Breast epithelium (tissue), 4 donors: ENCODE data around the gene RADIL. TPM values are rescaled to one million over a fixed set of nuclear protein-coding genes. Genes with fewer than 3 reads are reported as not detected.
A peak's percentile ranks its signal among the peaks of the same experiment; 100 is the strongest.

Source experiments
- DNase-seq, 2 donors: peaks; one replicate each; pipeline ENCODE4 v3.0.0-alpha.2; 2019; ENCODE audit warnings: low spot score in 2 of 2
- H3K27ac ChIP-seq, 2 donors: fragments of 200-600 bp; sonication (generic) in 1 of 2; one replicate each; pipeline ENCODE4 v1.5.1; 2016 to 2019; ENCODE audit warnings: mild to moderate bottlenecking in 1 of 2
- H3K27me3 ChIP-seq, 2 donors: fragments of 200-600 bp; sonication (generic) in 1 of 2; one replicate each; pipeline versions ENCODE4 v1.5.1 to v1.6.0; 2017 to 2019; ENCODE audit warnings: control low read depth in 1 of 2, mild to moderate bottlenecking in 1 of 2
- H3K36me3 ChIP-seq: fragments of 200-600 bp; one replicate; pipeline ENCODE4 v1.5.1; 2019
- H3K4me1 ChIP-seq, 2 donors: fragments of 200-600 bp; sonication (generic); one replicate each; pipeline ENCODE4 v1.5.1; 2016 to 2019; ENCODE audit warnings: control low read depth in 1 of 2
- H3K4me3 ChIP-seq, 3 donors: fragments of 200-600 bp; sonication (generic); 1 replicate in 2 of 3; 2 replicates in 1 of 3; pipeline ENCODE4 v1.5.1; 2016 to 2019; ENCODE audit warnings: mild to moderate bottlenecking in 3 of 3, moderate library complexity in 2 of 3
- H3K9me3 ChIP-seq, 2 donors: fragments of 200-600 bp; sonication (generic) in 1 of 2; one replicate each; pipeline ENCODE4 v1.5.1; 2016 to 2019; ENCODE audit warnings: control low read depth in 1 of 2
- POLR2A ChIP-seq: fragments of 450-650 bp; IDR thresholded peaks from one replicate; pipeline ENCODE4 v1.6.1; 2016; ENCODE audit warnings: antibody characterized with exemption, mild to moderate bottlenecking, moderate library complexity
- POLR2AphosphoS5 ChIP-seq, 3 donors: sonication (generic); formaldehyde crosslinking; IDR thresholded peaks; one replicate each; pipeline ENCODE4 v1.6.1; 2017; ENCODE audit warnings: antibody characterized with exemption in 3 of 3
- intact Hi-C: fragments of 100-400 bp; cut with DNase I; formaldehyde crosslinking; loops from one replicate; pipeline ENCODE4 v1.15.1; 2023; ENCODE audit warnings: low total_unique reads
- total RNA-seq, 3 donors: library from RNA; depleted of rRNA; stranded (reverse); fragments of >200 nt; gene quantifications; one replicate each; pipeline ENCODE4 v1.1.0, GENCODE V29; 2016
- TF ChIP-seq, protein P1 (sequence below), 3 donors: fragments of 450-650 bp; IDR thresholded peaks; one replicate each; pipeline ENCODE4 v1.5.1; 2016 to 2017; ENCODE audit warnings: antibody characterized with exemption in 3 of 3, mild to moderate bottlenecking in 3 of 3, moderate library complexity in 3 of 3

Gene RADIL
- total RNA-seq, 3 donors from 2014 or later, result 4.4 to 8.5 (median 5.9) TPM

- intact Hi-C loops, result no loop called here
- no peak overlapping the region for H3K4me3 ChIP-seq
- no peaks in the 10 kb centered on the region for H3K36me3 ChIP-seq
- DNase-seq, result no peak
- TF ChIP-seq POLR2A (no peak), POLR2AphosphoS5 (IDR thresholded peaks at IDR 0.05) (no peak)
- TF ChIP-seq, protein P1, sequence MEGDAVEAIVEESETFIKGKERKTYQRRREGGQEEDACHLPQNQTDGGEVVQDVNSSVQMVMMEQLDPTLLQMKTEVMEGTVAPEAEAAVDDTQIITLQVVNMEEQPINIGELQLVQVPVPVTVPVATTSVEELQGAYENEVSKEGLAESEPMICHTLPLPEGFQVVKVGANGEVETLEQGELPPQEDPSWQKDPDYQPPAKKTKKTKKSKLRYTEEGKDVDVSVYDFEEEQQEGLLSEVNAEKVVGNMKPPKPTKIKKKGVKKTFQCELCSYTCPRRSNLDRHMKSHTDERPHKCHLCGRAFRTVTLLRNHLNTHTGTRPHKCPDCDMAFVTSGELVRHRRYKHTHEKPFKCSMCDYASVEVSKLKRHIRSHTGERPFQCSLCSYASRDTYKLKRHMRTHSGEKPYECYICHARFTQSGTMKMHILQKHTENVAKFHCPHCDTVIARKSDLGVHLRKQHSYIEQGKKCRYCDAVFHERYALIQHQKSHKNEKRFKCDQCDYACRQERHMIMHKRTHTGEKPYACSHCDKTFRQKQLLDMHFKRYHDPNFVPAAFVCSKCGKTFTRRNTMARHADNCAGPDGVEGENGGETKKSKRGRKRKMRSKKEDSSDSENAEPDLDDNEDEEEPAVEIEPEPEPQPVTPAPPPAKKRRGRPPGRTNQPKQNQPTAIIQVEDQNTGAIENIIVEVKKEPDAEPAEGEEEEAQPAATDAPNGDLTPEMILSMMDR (IDR thresholded peaks at IDR 0.05), result no peak
- H3K4me1 ChIP-seq, result no peaks in the 10 kb centered on the region
- no peaks in the 10 kb centered on the region for H3K27me3 ChIP-seq
- H3K27ac ChIP-seq, result no peak overlapping the region
- H3K9me3 ChIP-seq, result peaks cover 8 to 15% of the 10 kb centered on the region in 2 donors
These were observed 31.8 kb downstream of the RADIL start for GRCh38 chr7:4851459-4852422.

- no peaks in the 10 kb centered on the region for H3K36me3 ChIP-seq
- TF ChIP-seq, protein P1 (IDR thresholded peaks at IDR 0.05), result no peak
- TF ChIP-seq POLR2AphosphoS5 (IDR thresholded peaks at IDR 0.05) (no peak), POLR2A (no peak)
- no peak for DNase-seq
- intact Hi-C loops, result no loop called here
- no peak overlapping the region for H3K27ac ChIP-seq
- no peak overlapping the region for H3K4me3 ChIP-seq
- no peaks in the 10 kb centered on the region for H3K4me1 ChIP-seq
- peaks cover 8 to 15% of the 10 kb centered on the region in 2 donors for H3K9me3 ChIP-seq
- no peaks in the 10 kb centered on the region for H3K27me3 ChIP-seq
These were observed 33.2 kb downstream of the RADIL start for GRCh38 chr7:4850262-4850795.

GRCh38 chr7:4849390-4849789 is 34.1 kb downstream of the RADIL start:
- H3K4me1 ChIP-seq, result no peaks in the 10 kb centered on the region
- no peak overlapping the region for H3K4me3 ChIP-seq
- H3K27me3 ChIP-seq, result no peaks in the 10 kb centered on the region
- intact Hi-C loops, result no loop called here
- TF ChIP-seq, protein P1 (IDR thresholded peaks at IDR 0.05), result peak in 1 of 3 donors; percentile 22
- TF ChIP-seq POLR2AphosphoS5 (IDR thresholded peaks at IDR 0.05), result no peak
- no peak for TF ChIP-seq POLR2A
- H3K27ac ChIP-seq, result no peak overlapping the region
- no peaks in the 10 kb centered on the region for H3K36me3 ChIP-seq
- no peak for DNase-seq
- H3K9me3 ChIP-seq, result peaks cover 8 to 15% of the 10 kb centered on the region in 2 donors

DNA sequence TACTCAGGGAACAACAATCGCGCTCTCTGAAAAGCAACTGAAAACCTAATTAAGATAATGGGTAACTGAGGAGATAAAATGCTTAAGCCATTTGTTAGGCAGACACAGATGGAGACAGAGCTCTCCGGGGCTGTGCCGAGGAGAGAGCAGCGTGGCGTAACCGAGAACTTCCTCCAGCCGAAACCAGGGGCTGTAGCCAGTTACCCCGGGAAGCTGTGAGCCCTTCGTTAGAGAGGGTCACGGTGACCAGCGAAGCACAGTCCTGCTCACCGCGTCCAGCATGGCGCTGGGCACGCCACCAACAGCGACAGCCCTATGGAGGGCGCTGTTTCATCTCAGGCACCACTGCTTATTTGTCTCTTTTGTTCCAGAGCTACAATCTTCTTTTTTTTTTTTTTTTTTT is 37.8 kb downstream of the RADIL start:
- intact Hi-C loops, result no loop called here
- H3K9me3 ChIP-seq, result peaks cover 0 to 4% of the 10 kb centered on the region in 2 donors
- TF ChIP-seq, protein P1 (IDR thresholded peaks at IDR 0.05), result no peak
- no peak for TF ChIP-seq POLR2AphosphoS5 (IDR thresholded peaks at IDR 0.05)
- no peak for TF ChIP-seq POLR2A
- DNase-seq, result no peak
- H3K27me3 ChIP-seq, result no peaks in the 10 kb centered on the region
- H3K36me3 ChIP-seq, result no peaks in the 10 kb centered on the region
- H3K4me1 ChIP-seq, result no peaks in the 10 kb centered on the region
- H3K27ac ChIP-seq, result no peak overlapping the region
- H3K4me3 ChIP-seq, result no peak overlapping the region
